SK-N-SH treated with all-trans-retinoic acid at 6 μM for 48 hours (cell line): ENCODE data around the gene KCNMA1.

Source experiments
- ATAC-seq: fragments of 200-7000 bp; cut with Tn5 transposase; 3 replicates; pipeline ENCODE4 v1.9.1; 2020; ENCODE audit warnings: mild to moderate bottlenecking, moderate library complexity
- ARNTL ChIP-seq: fragments of 450-650 bp; formaldehyde crosslinking; IDR thresholded peaks from 2 replicates; pipeline ENCODE4 v1.5.0; 2020; ENCODE audit warnings: low read depth, mild to moderate bottlenecking, moderate library complexity, borderline replicate concordance
- BACH2 ChIP-seq: fragments of 250-450 bp; sonication (Bioruptor Pico); IDR thresholded peaks from 2 replicates; pipeline ENCODE4 v1.9.0; 2021; ENCODE audit warnings: mild to moderate bottlenecking, borderline replicate concordance
- CSDC2 ChIP-seq: fragments of 250-450 bp; sonication (Bioruptor Pico); IDR thresholded peaks from 2 replicates; pipeline ENCODE4 v1.5.0; 2020; ENCODE audit warnings: mild to moderate bottlenecking, moderate library complexity
- ESRRG ChIP-seq: fragments of 250-450 bp; sonication (Bioruptor Pico); IDR thresholded peaks from 2 replicates; pipeline ENCODE4 v1.6.1; 2021; ENCODE audit warnings: mild to moderate bottlenecking
- GLIS3 ChIP-seq: fragments of 250-450 bp; sonication (Bioruptor Pico); IDR thresholded peaks from 2 replicates; pipeline ENCODE4 v1.5.0; 2020; ENCODE audit warnings: mild to moderate bottlenecking, moderate library complexity
- ISL1 ChIP-seq: fragments of 250-450 bp; sonication (Bioruptor Pico); IDR thresholded peaks from 2 replicates; pipeline ENCODE4 v2.1.2; 2022; ENCODE audit warnings: mild to moderate bottlenecking, moderate library complexity
- OSR1 ChIP-seq: fragments of 250-450 bp; sonication (Bioruptor Pico); IDR thresholded peaks from 2 replicates; pipeline ENCODE4 v1.8.0; 2022; ENCODE audit warnings: moderate library complexity, mild to moderate bottlenecking, inconsistent platforms
- PPARA ChIP-seq: fragments of 250-450 bp; sonication (Bioruptor Pico); IDR thresholded peaks from 2 replicates; pipeline ENCODE4 v1.5.0; 2020; ENCODE audit warnings: mild to moderate bottlenecking, borderline replicate concordance
- RARB ChIP-seq: fragments of 250-450 bp; sonication (Bioruptor Pico); IDR thresholded peaks from 2 replicates; pipeline ENCODE4 v1.8.0; 2021; ENCODE audit warnings: mild to moderate bottlenecking, moderate library complexity
- SNAI2 ChIP-seq: fragments of 250-450 bp; sonication (Bioruptor Pico); IDR thresholded peaks from 2 replicates; pipeline ENCODE4 v1.5.0; 2020; ENCODE audit warnings: mild to moderate bottlenecking, moderate library complexity
- TCF4 ChIP-seq: fragments of 250-450 bp; sonication (Bioruptor Pico); IDR thresholded peaks from 2 replicates; pipeline ENCODE4 v1.8.0; 2021; ENCODE audit warnings: mild to moderate bottlenecking, moderate library complexity, borderline replicate concordance
- ZC3H10 ChIP-seq: fragments of 250-450 bp; sonication (Bioruptor Pico); IDR thresholded peaks from 2 replicates; pipeline ENCODE4 v1.5.1; 2021; ENCODE audit warnings: mild to moderate bottlenecking, moderate library complexity
- ZFP3 ChIP-seq: fragments of 250-450 bp; sonication (Bioruptor Pico); IDR thresholded peaks from 2 replicates; pipeline ENCODE4 v1.5.0; 2020; ENCODE audit warnings: mild to moderate bottlenecking, moderate library complexity
- ZFP30 ChIP-seq: fragments of 450-650 bp; formaldehyde crosslinking; IDR thresholded peaks from 2 replicates; pipeline ENCODE4 v1.5.0; 2022; ENCODE audit warnings: mild to moderate bottlenecking, moderate library complexity
- ZNF565 ChIP-seq: fragments of 450-650 bp; formaldehyde crosslinking; conservative IDR thresholded peaks from 2 replicates; pipeline ENCODE4 v1.5.0; 2020; ENCODE audit warnings: low read depth, mild to moderate bottlenecking, moderate library complexity
- ZNF70 ChIP-seq: fragments of 450-650 bp; formaldehyde crosslinking; IDR thresholded peaks from 2 replicates; pipeline ENCODE4 v1.5.0; 2020; ENCODE audit warnings: mild to moderate bottlenecking, moderate library complexity
- ZNF8 ChIP-seq: fragments of 450-650 bp; formaldehyde crosslinking; IDR thresholded peaks from 2 replicates; pipeline ENCODE4 v1.5.0; 2020; ENCODE audit warnings: mild to moderate bottlenecking, moderate library complexity
- TF ChIP-seq, protein P1 (sequence below): fragments of 250-450 bp; sonication (Bioruptor Pico); IDR thresholded peaks from 2 replicates; pipeline ENCODE4 v1.5.1; 2021; ENCODE audit warnings: mild to moderate bottlenecking, moderate library complexity
- TF ChIP-seq, protein P2 (sequence below): fragments of 250-450 bp; sonication (Bioruptor Pico); IDR thresholded peaks from 2 replicates; pipeline ENCODE4 v1.8.0; 2021; ENCODE audit warnings: low read depth, mild to moderate bottlenecking, moderate library complexity, borderline replicate concordance
- TF ChIP-seq, protein P3 (sequence below): fragments of 250-450 bp; sonication (Bioruptor Pico); IDR thresholded peaks from 2 replicates; pipeline ENCODE4 v1.5.0; 2020; ENCODE audit warnings: mild to moderate bottlenecking, moderate library complexity
- TF ChIP-seq, protein P4 (sequence below): fragments of 250-450 bp; sonication (Bioruptor Pico); IDR thresholded peaks from 2 replicates; pipeline ENCODE4 v1.5.1; 2020; ENCODE audit warnings: low read depth, mild to moderate bottlenecking, moderate library complexity

KCNMA1 gene

DNA sequence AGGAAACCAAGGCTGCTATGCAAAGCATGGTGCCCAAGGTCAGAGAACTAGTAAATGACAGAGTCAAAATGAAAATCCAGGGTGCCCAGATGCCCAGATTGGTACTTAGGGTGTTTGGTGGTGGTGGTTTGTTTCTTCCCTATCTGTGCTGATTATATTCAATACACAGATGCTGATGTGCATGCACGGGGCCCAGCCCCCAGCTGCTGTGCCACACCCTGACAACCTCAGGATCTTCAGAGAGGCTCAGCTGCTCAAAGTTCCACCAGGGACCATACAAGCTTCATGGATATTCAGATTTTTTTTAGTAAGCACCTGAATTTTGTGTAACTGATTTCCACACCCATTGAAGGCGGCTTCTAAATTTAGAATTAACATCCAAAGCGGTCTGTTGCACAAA is 75.6 kb downstream of the KCNMA1 start:
- no peak for ATAC-seq
- TF ChIP-seq ZC3H10 (no peak), BACH2 (no peak), ZNF70 (CRISPR knock-in tag) (no peak), ZFP30 (CRISPR knock-in tag) (no peak), ZFP3 (no peak), PPARA (CRISPR knock-in tag) (no peak), RARB (CRISPR knock-in tag) (no peak), SNAI2 (CRISPR knock-in tag) (no peak), OSR1 (CRISPR knock-in tag) (no peak), CSDC2 (CRISPR knock-in tag) (no peak)
- TF ChIP-seq, protein P1, sequence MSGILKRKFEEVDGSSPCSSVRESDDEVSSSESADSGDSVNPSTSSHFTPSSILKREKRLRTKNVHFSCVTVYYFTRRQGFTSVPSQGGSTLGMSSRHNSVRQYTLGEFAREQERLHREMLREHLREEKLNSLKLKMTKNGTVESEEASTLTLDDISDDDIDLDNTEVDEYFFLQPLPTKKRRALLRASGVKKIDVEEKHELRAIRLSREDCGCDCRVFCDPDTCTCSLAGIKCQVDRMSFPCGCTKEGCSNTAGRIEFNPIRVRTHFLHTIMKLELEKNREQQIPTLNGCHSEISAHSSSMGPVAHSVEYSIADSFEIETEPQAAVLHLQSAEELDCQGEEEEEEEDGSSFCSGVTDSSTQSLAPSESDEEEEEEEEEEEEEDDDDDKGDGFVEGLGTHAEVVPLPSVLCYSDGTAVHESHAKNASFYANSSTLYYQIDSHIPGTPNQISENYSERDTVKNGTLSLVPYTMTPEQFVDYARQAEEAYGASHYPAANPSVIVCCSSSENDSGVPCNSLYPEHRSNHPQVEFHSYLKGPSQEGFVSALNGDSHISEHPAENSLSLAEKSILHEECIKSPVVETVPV: no peak

DNA sequence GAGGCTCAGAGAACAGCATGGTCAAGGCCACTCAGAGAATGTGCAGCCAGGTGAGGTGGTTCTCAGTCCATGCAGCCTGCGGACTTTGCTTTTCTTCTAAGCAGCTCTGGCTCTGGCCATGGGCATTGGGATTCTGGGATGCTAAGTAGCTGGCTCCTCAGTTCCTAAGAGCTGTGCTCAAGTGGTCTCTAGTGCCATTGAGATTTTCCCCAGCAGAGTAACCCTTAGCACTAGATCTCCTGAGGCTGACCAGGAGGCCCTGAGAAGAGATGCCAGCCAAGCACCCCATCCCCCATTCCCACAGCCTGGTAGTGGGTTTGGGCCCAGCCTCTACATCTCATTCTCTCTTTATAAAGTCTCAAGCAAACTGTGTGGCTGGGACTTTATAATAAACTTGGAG is 77.1 kb downstream of the KCNMA1 start:
- TF ChIP-seq ESRRG (no peak), OSR1 (CRISPR knock-in tag) (no peak), ISL1 (no peak), ZNF565 (CRISPR knock-in tag) (no peak), RARB (CRISPR knock-in tag) (no peak)
- TF ChIP-seq, protein P1: no peak
- TF ChIP-seq, protein P2, sequence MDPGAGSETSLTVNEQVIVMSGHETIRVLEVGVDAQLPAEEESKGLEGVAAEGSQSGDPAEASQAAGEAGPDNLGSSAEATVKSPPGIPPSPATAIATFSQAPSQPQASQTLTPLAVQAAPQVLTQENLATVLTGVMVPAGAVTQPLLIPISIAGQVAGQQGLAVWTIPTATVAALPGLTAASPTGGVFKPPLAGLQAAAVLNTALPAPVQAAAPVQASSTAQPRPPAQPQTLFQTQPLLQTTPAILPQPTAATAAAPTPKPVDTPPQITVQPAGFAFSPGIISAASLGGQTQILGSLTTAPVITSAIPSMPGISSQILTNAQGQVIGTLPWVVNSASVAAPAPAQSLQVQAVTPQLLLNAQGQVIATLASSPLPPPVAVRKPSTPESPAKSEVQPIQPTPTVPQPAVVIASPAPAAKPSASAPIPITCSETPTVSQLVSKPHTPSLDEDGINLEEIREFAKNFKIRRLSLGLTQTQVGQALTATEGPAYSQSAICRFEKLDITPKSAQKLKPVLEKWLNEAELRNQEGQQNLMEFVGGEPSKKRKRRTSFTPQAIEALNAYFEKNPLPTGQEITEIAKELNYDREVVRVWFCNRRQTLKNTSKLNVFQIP: no peak
- TF ChIP-seq, protein P3, sequence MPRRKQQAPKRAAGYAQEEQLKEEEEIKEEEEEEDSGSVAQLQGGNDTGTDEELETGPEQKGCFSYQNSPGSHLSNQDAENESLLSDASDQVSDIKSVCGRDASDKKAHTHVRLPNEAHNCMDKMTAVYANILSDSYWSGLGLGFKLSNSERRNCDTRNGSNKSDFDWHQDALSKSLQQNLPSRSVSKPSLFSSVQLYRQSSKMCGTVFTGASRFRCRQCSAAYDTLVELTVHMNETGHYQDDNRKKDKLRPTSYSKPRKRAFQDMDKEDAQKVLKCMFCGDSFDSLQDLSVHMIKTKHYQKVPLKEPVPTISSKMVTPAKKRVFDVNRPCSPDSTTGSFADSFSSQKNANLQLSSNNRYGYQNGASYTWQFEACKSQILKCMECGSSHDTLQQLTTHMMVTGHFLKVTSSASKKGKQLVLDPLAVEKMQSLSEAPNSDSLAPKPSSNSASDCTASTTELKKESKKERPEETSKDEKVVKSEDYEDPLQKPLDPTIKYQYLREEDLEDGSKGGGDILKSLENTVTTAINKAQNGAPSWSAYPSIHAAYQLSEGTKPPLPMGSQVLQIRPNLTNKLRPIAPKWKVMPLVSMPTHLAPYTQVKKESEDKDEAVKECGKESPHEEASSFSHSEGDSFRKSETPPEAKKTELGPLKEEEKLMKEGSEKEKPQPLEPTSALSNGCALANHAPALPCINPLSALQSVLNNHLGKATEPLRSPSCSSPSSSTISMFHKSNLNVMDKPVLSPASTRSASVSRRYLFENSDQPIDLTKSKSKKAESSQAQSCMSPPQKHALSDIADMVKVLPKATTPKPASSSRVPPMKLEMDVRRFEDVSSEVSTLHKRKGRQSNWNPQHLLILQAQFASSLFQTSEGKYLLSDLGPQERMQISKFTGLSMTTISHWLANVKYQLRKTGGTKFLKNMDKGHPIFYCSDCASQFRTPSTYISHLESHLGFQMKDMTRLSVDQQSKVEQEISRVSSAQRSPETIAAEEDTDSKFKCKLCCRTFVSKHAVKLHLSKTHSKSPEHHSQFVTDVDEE (CRISPR knock-in tag): no peak
- no peak for ATAC-seq

DNA sequence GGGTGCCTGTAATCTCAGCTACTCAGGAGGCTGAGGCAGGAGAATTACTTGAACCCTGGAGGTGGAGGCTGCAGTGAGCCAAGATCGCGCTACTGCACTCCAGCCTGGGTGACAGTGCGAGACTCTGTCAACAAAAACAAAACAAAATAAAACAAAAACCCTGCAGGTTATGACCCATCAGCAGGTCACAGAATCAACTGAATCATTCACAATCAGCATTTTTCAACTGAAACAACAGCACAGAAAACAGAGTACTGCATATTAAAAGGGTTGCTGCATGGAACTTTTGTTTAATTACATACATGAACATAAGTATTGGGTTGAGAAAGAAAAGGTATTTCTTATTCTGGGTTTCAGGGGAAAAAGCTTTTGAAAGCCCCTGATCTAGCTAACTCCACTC is 77.6 kb downstream of the KCNMA1 start:
- TF ChIP-seq, protein P3 (CRISPR knock-in tag): no peak
- TF ChIP-seq, protein P1: no peak
- TF ChIP-seq ZFP30 (CRISPR knock-in tag) (no peak), GLIS3 (no peak), TCF4 (CRISPR knock-in tag) (no peak), ESRRG (no peak), ARNTL (CRISPR knock-in tag) (no peak), ZNF8 (CRISPR knock-in tag) (no peak), RARB (CRISPR knock-in tag) (no peak), PPARA (CRISPR knock-in tag) (no peak), ISL1 (no peak), ZNF565 (CRISPR knock-in tag) (no peak), BACH2 (no peak), CSDC2 (CRISPR knock-in tag) (no peak), OSR1 (CRISPR knock-in tag) (no peak)
- TF ChIP-seq, protein P4, sequence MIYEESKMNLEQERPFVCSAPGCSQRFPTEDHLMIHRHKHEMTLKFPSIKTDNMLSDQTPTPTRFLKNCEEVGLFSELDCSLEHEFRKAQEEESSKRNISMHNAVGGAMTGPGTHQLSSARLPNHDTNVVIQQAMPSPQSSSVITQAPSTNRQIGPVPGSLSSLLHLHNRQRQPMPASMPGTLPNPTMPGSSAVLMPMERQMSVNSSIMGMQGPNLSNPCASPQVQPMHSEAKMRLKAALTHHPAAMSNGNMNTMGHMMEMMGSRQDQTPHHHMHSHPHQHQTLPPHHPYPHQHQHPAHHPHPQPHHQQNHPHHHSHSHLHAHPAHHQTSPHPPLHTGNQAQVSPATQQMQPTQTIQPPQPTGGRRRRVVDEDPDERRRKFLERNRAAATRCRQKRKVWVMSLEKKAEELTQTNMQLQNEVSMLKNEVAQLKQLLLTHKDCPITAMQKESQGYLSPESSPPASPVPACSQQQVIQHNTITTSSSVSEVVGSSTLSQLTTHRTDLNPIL (CRISPR knock-in tag): no peak
- no peak for ATAC-seq
